SU-DHL-6 (cell line): ENCODE measurements around the gene ACOT2.
"Not testable (repeated sequence)": the region's sequence is repeated elsewhere in the genome, so short reads cannot be mapped to it uniquely, and the experiment has no call there.

ENCODE experiments used
- H2AFZ ChIP-seq: fragments of 200-600 bp; sonication (generic); 2 replicates; pipeline ENCODE4 v1.6.1; 2014; ENCODE audit warnings: low read depth, mild to moderate bottlenecking, moderate library complexity, mixed read lengths, antibody characterized with exemption, low read length; ENCODE audit not compliant: severe bottlenecking
- H3F3A ChIP-seq: fragments of 200-600 bp; shearing (Covaris generic); 2 replicates; pipeline ENCODE4 v1.6.0; 2016; ENCODE audit warnings: antibody characterized with exemption, mild to moderate bottlenecking; ENCODE audit not compliant: insufficient read depth
- H3K27ac ChIP-seq: fragments of 200-600 bp; sonication (generic); 2 replicates; pipeline ENCODE4 v1.5.1; 2016; ENCODE audit warnings: low read depth, mild to moderate bottlenecking, low read length, moderate library complexity, mixed read lengths
- H3K27me3 ChIP-seq: fragments of 200-600 bp; sonication (generic), shearing (Covaris generic); 2 replicates; pipeline ENCODE4 v1.6.0; 2014; ENCODE audit warnings: mild to moderate bottlenecking, low read length
- H3K36me3 ChIP-seq: fragments of 200-600 bp; sonication (generic); 2 replicates; pipeline ENCODE4 v1.6.1; 2014; ENCODE audit warnings: mild to moderate bottlenecking, low read length, mixed read lengths
- H3K4me2 ChIP-seq: fragments of 300-600, 200-600 bp; shearing (Covaris generic), sonication (generic); 2 replicates; pipeline ENCODE4 v1.6.0; 2014; ENCODE audit warnings: low read length, low read depth, mild to moderate bottlenecking; ENCODE audit not compliant: poor library complexity, severe bottlenecking
- H3K4me3 ChIP-seq: fragments of 200-600 bp; sonication (generic); 2 replicates; pipeline ENCODE4 v1.5.1; 2014; ENCODE audit warnings: antibody characterized with exemption, low read length, mild to moderate bottlenecking, mixed read lengths; ENCODE audit not compliant: insufficient read depth, poor library complexity, severe bottlenecking
- H3K79me2 ChIP-seq: fragments of 200-600 bp; sonication (generic); 2 replicates; pipeline ENCODE4 v1.6.1; 2014; ENCODE audit warnings: mild to moderate bottlenecking, low read length, moderate library complexity; ENCODE audit not compliant: insufficient read depth
- H3K9ac ChIP-seq: fragments of 200-600 bp; sonication (generic); 2 replicates; pipeline ENCODE4 v1.7.0; 2014; ENCODE audit warnings: mild to moderate bottlenecking, low read length
- H3K9me2 ChIP-seq: fragments of 200-600 bp; sonication (generic); replicated peaks from 2 replicates; pipeline ENCODE4 v1.6.1; 2014; ENCODE audit warnings: low read length; ENCODE audit not compliant: insufficient read depth
- H3K9me3 ChIP-seq: fragments of 200-600 bp; sonication (generic); 2 replicates; pipeline ENCODE4 v1.6.1; 2014; ENCODE audit warnings: low read length, mixed read lengths; ENCODE audit not compliant: insufficient read depth
- H4K20me1 ChIP-seq: fragments of 200-600 bp; sonication (generic); 2 replicates; pipeline ENCODE4 v1.6.1; 2014; ENCODE audit warnings: low read depth, mild to moderate bottlenecking, antibody characterized with exemption, low read length, moderate library complexity, mixed read lengths
- EZH2phosphoT487 ChIP-seq: fragments of 200-600 bp; sonication (generic), shearing (Covaris generic); conservative IDR thresholded peaks from 2 replicates; pipeline ENCODE4 v1.6.1; 2018; ENCODE audit warnings: mild to moderate bottlenecking, antibody characterized with exemption, low read length, moderate library complexity, mixed read lengths
- TF ChIP-seq, protein P1 (sequence below): fragments of 200-600 bp; sonication (generic); IDR thresholded peaks from one replicate; pipeline ENCODE4 v1.5.1; 2017; ENCODE audit warnings: antibody characterized with exemption, mild to moderate bottlenecking, low read length, moderate library complexity; ENCODE audit not compliant: insufficient read depth, poor library complexity, severe bottlenecking

ACOT2 gene

DNA sequence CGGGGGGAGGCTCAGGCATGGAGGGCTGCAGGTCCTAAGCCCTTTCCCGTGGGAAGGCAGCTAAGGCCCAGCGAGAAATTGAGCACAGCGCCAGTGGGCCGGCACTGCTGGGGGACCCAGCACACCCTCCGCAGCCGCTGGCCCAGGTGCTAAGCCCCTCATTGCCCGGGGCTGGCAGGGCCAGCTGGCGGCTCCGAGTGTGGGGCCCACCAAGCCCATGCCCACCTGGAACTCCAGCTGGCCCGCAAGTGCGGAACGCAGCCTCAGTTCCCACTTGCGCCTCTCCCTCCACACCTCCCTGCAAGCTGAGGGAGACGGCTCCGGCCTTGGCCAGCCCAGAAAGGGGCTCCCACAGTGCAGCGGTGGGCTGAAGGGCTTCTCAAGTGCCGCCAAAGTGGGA lies 2.6 kb upstream of the ACOT2 start:
- not testable (repeated sequence) for H3K9me3 ChIP-seq, H3K9ac ChIP-seq, H3K4me3 ChIP-seq, H3K79me2 ChIP-seq, H4K20me1 ChIP-seq, H3K9me2 ChIP-seq, H3K27ac ChIP-seq, H3K27me3 ChIP-seq, H3K4me2 ChIP-seq, H3F3A ChIP-seq, H2AFZ ChIP-seq, H3K36me3 ChIP-seq

DNA sequence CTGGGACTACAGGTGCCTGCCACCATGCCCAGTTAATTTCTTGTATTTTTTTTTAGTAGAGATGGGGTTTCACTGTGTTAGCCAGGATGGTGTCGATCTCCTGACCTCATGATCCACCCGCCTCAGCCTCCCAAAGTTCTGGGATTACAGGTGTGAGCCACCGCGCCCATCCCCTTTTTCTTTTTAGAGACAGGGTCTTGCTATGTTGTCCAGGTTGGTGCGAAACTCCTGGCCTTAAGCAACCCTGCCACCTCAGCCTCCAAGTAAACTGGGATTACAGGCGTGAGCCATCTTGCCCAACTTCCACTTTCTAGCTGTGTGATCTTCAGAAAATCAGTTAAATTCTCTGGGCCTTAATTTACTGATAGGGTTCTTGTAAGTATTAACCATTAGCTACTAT lies 2.1 kb upstream of the ACOT2 start:
- not testable (repeated sequence) for H3K36me3 ChIP-seq, H3K4me2 ChIP-seq, H4K20me1 ChIP-seq, H3K9me3 ChIP-seq, H3F3A ChIP-seq, H3K9ac ChIP-seq, H3K27ac ChIP-seq, H3K79me2 ChIP-seq, H3K27me3 ChIP-seq, H2AFZ ChIP-seq, H3K4me3 ChIP-seq, H3K9me2 ChIP-seq

DNA sequence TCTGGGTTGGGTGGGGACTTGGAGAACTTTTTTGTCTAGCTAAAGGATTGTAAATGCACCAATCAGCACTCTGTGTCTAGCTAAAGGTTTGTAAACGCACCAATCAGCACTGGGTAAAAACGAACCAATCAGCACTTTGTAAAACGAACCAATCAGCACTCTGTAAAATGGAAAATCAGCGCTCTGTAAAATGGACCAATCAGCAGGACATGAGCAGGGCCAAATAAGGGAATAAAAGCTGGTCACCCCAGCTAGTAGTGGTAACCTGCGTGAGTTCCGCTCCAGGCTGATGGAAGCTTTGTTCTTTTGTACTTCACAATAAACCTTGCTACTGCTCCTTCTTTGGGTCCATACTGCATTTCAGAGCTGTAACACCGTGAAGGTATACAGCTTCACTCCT lies 1.7 kb upstream of the ACOT2 start:
- no peaks in the 10 kb centered on the region for H3K27me3 ChIP-seq

DNA sequence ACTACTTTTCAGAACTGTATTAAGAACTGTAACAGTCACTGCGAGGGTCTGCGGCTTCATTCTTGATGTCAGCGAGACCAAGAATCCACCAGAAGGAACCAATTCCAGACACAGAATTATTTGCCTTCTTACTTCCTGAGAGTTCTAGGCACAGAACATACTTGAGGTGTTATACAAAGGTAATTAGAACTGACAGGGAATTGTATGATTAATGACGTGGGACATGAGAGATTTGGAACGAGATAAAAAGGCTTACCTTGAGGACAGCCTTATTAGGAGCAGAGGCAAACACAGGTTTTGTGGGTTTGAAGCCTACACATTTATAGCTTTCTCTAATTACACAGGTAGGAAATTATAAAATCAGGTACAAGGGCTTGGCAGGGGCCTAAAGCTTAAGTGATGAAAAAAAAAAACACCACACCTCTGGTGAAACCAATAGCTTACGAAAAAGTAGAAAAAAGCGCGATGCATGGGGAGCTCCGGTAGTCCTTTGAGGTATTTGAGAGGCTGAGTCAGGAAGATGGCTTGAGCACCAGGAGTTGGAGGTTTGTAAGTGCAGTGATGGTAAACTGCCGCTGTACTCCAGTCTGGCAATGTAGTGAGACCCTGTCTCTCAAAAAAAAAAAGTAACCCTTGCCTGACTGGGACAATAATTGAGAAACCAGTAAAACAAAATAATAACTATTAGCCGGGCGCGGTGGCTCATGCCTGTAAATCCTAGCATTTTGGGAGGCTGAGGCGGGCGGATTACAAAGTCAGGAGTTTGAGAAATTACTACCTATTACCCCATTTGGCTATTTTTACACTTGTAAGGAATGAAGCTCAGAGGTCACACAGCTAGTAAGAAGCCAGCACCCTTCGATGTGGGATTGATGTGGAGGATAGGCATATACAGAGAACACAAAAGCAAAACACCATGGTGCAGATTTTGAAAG lies 795 bp upstream of the ACOT2 start:
- no peak overlapping the region for H3K27ac ChIP-seq
- no peaks in the 10 kb centered on the region for H4K20me1 ChIP-seq
- no peaks in the 10 kb centered on the region for H3K9me2 ChIP-seq
- H3K27me3 ChIP-seq, result no peaks in the 10 kb centered on the region
- no peak overlapping the region for H2AFZ ChIP-seq
- no peaks in the 10 kb centered on the region for H3K36me3 ChIP-seq
- no peak overlapping the region for H3K4me3 ChIP-seq
- no peak overlapping the region for H3K4me2 ChIP-seq
- H3K9ac ChIP-seq, result no peak overlapping the region
- H3F3A ChIP-seq, result no peaks in the 10 kb centered on the region
- H3K79me2 ChIP-seq, result no peaks in the 10 kb centered on the region
- H3K9me3 ChIP-seq, result no peaks in the 10 kb centered on the region
- TF ChIP-seq, protein P1, sequence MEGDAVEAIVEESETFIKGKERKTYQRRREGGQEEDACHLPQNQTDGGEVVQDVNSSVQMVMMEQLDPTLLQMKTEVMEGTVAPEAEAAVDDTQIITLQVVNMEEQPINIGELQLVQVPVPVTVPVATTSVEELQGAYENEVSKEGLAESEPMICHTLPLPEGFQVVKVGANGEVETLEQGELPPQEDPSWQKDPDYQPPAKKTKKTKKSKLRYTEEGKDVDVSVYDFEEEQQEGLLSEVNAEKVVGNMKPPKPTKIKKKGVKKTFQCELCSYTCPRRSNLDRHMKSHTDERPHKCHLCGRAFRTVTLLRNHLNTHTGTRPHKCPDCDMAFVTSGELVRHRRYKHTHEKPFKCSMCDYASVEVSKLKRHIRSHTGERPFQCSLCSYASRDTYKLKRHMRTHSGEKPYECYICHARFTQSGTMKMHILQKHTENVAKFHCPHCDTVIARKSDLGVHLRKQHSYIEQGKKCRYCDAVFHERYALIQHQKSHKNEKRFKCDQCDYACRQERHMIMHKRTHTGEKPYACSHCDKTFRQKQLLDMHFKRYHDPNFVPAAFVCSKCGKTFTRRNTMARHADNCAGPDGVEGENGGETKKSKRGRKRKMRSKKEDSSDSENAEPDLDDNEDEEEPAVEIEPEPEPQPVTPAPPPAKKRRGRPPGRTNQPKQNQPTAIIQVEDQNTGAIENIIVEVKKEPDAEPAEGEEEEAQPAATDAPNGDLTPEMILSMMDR, result no peak
- no peak for TF ChIP-seq EZH2phosphoT487

More for the DNA sequence above, 1.7 kb upstream of the ACOT2 start:
- no peak overlapping the region for H3K9ac ChIP-seq
- no peak for TF ChIP-seq EZH2phosphoT487
- TF ChIP-seq, protein P1, result no peak
- H3K79me2 ChIP-seq, result no peaks in the 10 kb centered on the region
- H2AFZ ChIP-seq, result no peak overlapping the region
- no peak overlapping the region for H3K4me3 ChIP-seq
- no peak overlapping the region for H3K4me2 ChIP-seq
- H3K36me3 ChIP-seq, result no peaks in the 10 kb centered on the region
- H3F3A ChIP-seq, result no peaks in the 10 kb centered on the region
- H3K9me2 ChIP-seq, result no peaks in the 10 kb centered on the region
- H4K20me1 ChIP-seq, result no peaks in the 10 kb centered on the region
- no peaks in the 10 kb centered on the region for H3K9me3 ChIP-seq
- H3K27ac ChIP-seq, result no peak overlapping the region

DNA sequence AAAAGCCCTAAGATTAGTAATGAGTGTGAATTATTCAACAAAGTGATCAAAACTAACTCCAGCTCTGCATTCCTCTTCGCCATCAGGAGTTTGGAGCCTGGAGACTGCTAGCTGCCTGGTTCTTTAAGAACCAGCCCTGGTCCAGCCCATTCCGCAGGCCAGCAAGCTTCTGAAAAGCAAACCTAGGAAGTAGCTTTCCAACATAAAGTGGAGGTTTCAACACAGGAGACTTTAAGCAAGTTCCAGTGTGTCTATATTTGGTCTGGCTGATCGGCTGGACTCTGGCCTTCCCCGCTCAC lies 178 bp upstream of the ACOT2 start:
- not testable (repeated sequence) for H3K9ac ChIP-seq, H3K27me3 ChIP-seq, H3K36me3 ChIP-seq, H3F3A ChIP-seq, H3K27ac ChIP-seq, H3K79me2 ChIP-seq, H3K9me2 ChIP-seq, H3K4me3 ChIP-seq, H4K20me1 ChIP-seq, H3K9me3 ChIP-seq
- Histone ChIP-seq H3K4me2 (peak overlapping the region; percentile 58), H2AFZ (peak overlapping the region; percentile 73)
